IgD-negative memory B cell (primary cell): ENCODE data around the gene OSTC. TPM values are rescaled to one million over a fixed set of nuclear protein-coding genes. Genes with fewer than 3 reads are reported as not detected.
"Not testable (repeated sequence)": the region's sequence is repeated elsewhere in the genome, so short reads cannot be mapped to it uniquely, and the experiment has no call there.

Source experiments
- H3K27ac Mint-ChIP-seq, 3 donors: one replicate each; pipeline ENCODE4 v1.8.0; 2020 to 2022; ENCODE audit warnings: mild to moderate bottlenecking in 3 of 3, mixed read lengths in 3 of 3, moderate library complexity in 1 of 3
- H3K27me3 Mint-ChIP-seq: one replicate; pipeline ENCODE4 v1.8.0; 2021; ENCODE audit warnings: mixed read lengths
- H3K36me3 Mint-ChIP-seq: one replicate; pipeline ENCODE4 v1.8.0; 2020; ENCODE audit warnings: mild to moderate bottlenecking, mixed read lengths
- H3K4me1 Mint-ChIP-seq, 3 donors: one replicate each; pipeline ENCODE4 v1.8.0; 2020 to 2022; ENCODE audit warnings: mixed read lengths in 3 of 3, mild to moderate bottlenecking in 1 of 3
- H3K4me3 Mint-ChIP-seq, 4 donors: one replicate each; pipeline ENCODE4 v1.8.0; 2020 to 2022; ENCODE audit warnings: mild to moderate bottlenecking in 4 of 4, mixed read lengths in 4 of 4, moderate library complexity in 3 of 4
- H3K9me3 Mint-ChIP-seq, 3 donors: one replicate each; pipeline ENCODE4 v1.8.0; 2020 to 2021; ENCODE audit warnings: mixed read lengths in 3 of 3, mild to moderate bottlenecking in 1 of 3
- polyA plus RNA-seq: library from polyadenylated mRNA; unstranded; fragments of 300-500 nt; fragmentation: Illumina TruSeq; gene quantifications from one replicate; pipeline ENCODE4 v1.2.3, GENCODE V29; 2021

The OSTC gene
- polyA plus RNA-seq, 1 donor from 2014 or later, result 83.0 TPM

GRCh38 chr4:108685036-108685686 is 34.8 kb downstream of the OSTC start:
- peaks cover 0 to 1% (median 0%) of the 10 kb centered on the region in 3 donors for H3K9me3 Mint-ChIP-seq
- peaks cover 4% of the 10 kb centered on the region for H3K36me3 Mint-ChIP-seq
- H3K4me3 Mint-ChIP-seq, result no peak overlapping the region
- no peak overlapping the region for H3K27ac Mint-ChIP-seq
- H3K27me3 Mint-ChIP-seq, result no peaks in the 10 kb centered on the region
- no peaks in the 10 kb centered on the region for H3K4me1 Mint-ChIP-seq

GRCh38 chr4:108690738-108691137 is 40.3 kb downstream of the OSTC start:
- no peak overlapping the region for H3K27ac Mint-ChIP-seq
- no peaks in the 10 kb centered on the region for H3K36me3 Mint-ChIP-seq
- no peak overlapping the region for H3K4me3 Mint-ChIP-seq
- peaks cover 0 to 1% (median 0%) of the 10 kb centered on the region in 3 donors for H3K4me1 Mint-ChIP-seq
- no peaks in the 10 kb centered on the region for H3K27me3 Mint-ChIP-seq
- no peaks in the 10 kb centered on the region for H3K9me3 Mint-ChIP-seq

GRCh38 chr4:108693211-108693610 is 42.8 kb downstream of the OSTC start:
- H3K27me3 Mint-ChIP-seq, result no peaks in the 10 kb centered on the region
- H3K4me3 Mint-ChIP-seq, result no peak overlapping the region
- H3K27ac Mint-ChIP-seq, result no peak overlapping the region
- no peaks in the 10 kb centered on the region for H3K9me3 Mint-ChIP-seq
- peaks cover 0 to 1% (median 0%) of the 10 kb centered on the region in 3 donors for H3K4me1 Mint-ChIP-seq
- no peaks in the 10 kb centered on the region for H3K36me3 Mint-ChIP-seq

- H3K27me3 Mint-ChIP-seq, result peaks cover 2% of the 10 kb centered on the region
- H3K4me1 Mint-ChIP-seq, result peaks cover 0 to 2% (median 1%) of the 10 kb centered on the region in 3 donors
- H3K4me3 Mint-ChIP-seq, result no peak overlapping the region
- no peak overlapping the region for H3K27ac Mint-ChIP-seq
- no peaks in the 10 kb centered on the region for H3K9me3 Mint-ChIP-seq
- H3K36me3 Mint-ChIP-seq, result no peaks in the 10 kb centered on the region
These were observed 43.4 kb downstream of the OSTC start for GRCh38 chr4:108693819-108694218.

GRCh38 chr4:108694423-108694822 is 44.0 kb downstream of the OSTC start:
- Mint-ChIP-seq H3K4me3 (no peak overlapping the region), H3K4me1 (peaks cover 0 to 2% (median 1%) of the 10 kb centered on the region in 3 donors), H3K27ac (no peak overlapping the region)

GRCh38 chr4:108695062-108695461 is 44.7 kb downstream of the OSTC start:
- Mint-ChIP-seq H3K27ac (no peak overlapping the region), H3K27me3 (peaks cover 2% of the 10 kb centered on the region), H3K9me3 (no peaks in the 10 kb centered on the region), H3K4me1 (peaks cover 0 to 2% (median 1%) of the 10 kb centered on the region in 3 donors), H3K4me3 (no peak overlapping the region), H3K36me3 (no peaks in the 10 kb centered on the region)

More at GRCh38 chr4:108694423-108694822, 44.0 kb downstream of the OSTC start:
- Mint-ChIP-seq H3K27me3 (peaks cover 2% of the 10 kb centered on the region), H3K9me3 (no peaks in the 10 kb centered on the region), H3K36me3 (no peaks in the 10 kb centered on the region)

- Mint-ChIP-seq H3K27me3 (peaks cover 2% of the 10 kb centered on the region), H3K27ac (no peak overlapping the region), H3K4me1 (peaks cover 0 to 2% (median 1%) of the 10 kb centered on the region in 3 donors), H3K9me3 (no peaks in the 10 kb centered on the region), H3K36me3 (no peaks in the 10 kb centered on the region), H3K4me3 (no peak overlapping the region)
These were observed 45.8 kb downstream of the OSTC start for GRCh38 chr4:108696160-108696559.

- no peak overlapping the region for H3K27ac Mint-ChIP-seq
- H3K4me3 Mint-ChIP-seq, result no peak overlapping the region
- H3K27me3 Mint-ChIP-seq, result peaks cover 5% of the 10 kb centered on the region
- peaks cover 0 to 2% (median 0%) of the 10 kb centered on the region in 3 donors for H3K4me1 Mint-ChIP-seq
- no peaks in the 10 kb centered on the region for H3K36me3 Mint-ChIP-seq
- H3K9me3 Mint-ChIP-seq, result no peaks in the 10 kb centered on the region
These were observed 49.8 kb downstream of the OSTC start for GRCh38 chr4:108700081-108700757.

- Mint-ChIP-seq H3K27ac (no peak overlapping the region), H3K27me3 (peaks cover 5% of the 10 kb centered on the region), H3K9me3 (no peaks in the 10 kb centered on the region), H3K4me1 (peaks cover 0 to 2% (median 0%) of the 10 kb centered on the region in 3 donors), H3K36me3 (no peaks in the 10 kb centered on the region), H3K4me3 (no peak overlapping the region)
These were observed 52.6 kb downstream of the OSTC start for GRCh38 chr4:108702960-108703359.

- Mint-ChIP-seq H3K4me3 (no peak overlapping the region), H3K36me3 (no peaks in the 10 kb centered on the region), H3K27ac (no peak overlapping the region), H3K9me3 (no peaks in the 10 kb centered on the region), H3K4me1 (peaks cover 0 to 2% (median 0%) of the 10 kb centered on the region in 3 donors), H3K27me3 (peaks cover 4% of the 10 kb centered on the region)
These were observed 53.0 kb downstream of the OSTC start for GRCh38 chr4:108703370-108703769.

- Mint-ChIP-seq H3K9me3 (no peaks in the 10 kb centered on the region), H3K27me3 (peaks cover 3% of the 10 kb centered on the region), H3K4me3 (no peak overlapping the region), H3K27ac (no peak overlapping the region), H3K4me1 (no peaks in the 10 kb centered on the region), H3K36me3 (no peaks in the 10 kb centered on the region)
These were observed 53.6 kb downstream of the OSTC start for GRCh38 chr4:108703966-108704365.

GRCh38 chr4:108706289-108706688 is 55.9 kb downstream of the OSTC start:
- Mint-ChIP-seq H3K4me1 (no peaks in the 10 kb centered on the region), H3K36me3 (no peaks in the 10 kb centered on the region), H3K4me3 (no peak overlapping the region)

GRCh38 chr4:108709234-108709633 is 58.8 kb downstream of the OSTC start:
- Mint-ChIP-seq H3K4me3 (no peak overlapping the region), H3K27me3 (no peaks in the 10 kb centered on the region), H3K9me3 (peaks cover 0 to 1% (median 0%) of the 10 kb centered on the region in 3 donors), H3K27ac (no peak overlapping the region), H3K4me1 (no peaks in the 10 kb centered on the region), H3K36me3 (no peaks in the 10 kb centered on the region)

More at GRCh38 chr4:108706289-108706688, 55.9 kb downstream of the OSTC start:
- H3K27me3 Mint-ChIP-seq, result peaks cover 3% of the 10 kb centered on the region
- H3K27ac Mint-ChIP-seq, result no peak overlapping the region
- no peaks in the 10 kb centered on the region for H3K9me3 Mint-ChIP-seq

- peaks cover 0 to 1% (median 0%) of the 10 kb centered on the region in 3 donors for H3K9me3 Mint-ChIP-seq
- no peaks in the 10 kb centered on the region for H3K4me1 Mint-ChIP-seq
- no peak overlapping the region for H3K4me3 Mint-ChIP-seq
- no peaks in the 10 kb centered on the region for H3K27me3 Mint-ChIP-seq
- no peak overlapping the region for H3K27ac Mint-ChIP-seq
- no peaks in the 10 kb centered on the region for H3K36me3 Mint-ChIP-seq
These were observed 59.3 kb downstream of the OSTC start for GRCh38 chr4:108709722-108710121.

GRCh38 chr4:108710578-108710977 is 60.2 kb downstream of the OSTC start:
- not testable (repeated sequence) for H3K4me1 Mint-ChIP-seq, H3K27ac Mint-ChIP-seq, H3K9me3 Mint-ChIP-seq

GRCh38 chr4:108714880-108715279 is 64.5 kb downstream of the OSTC start:
- no peaks in the 10 kb centered on the region for H3K36me3 Mint-ChIP-seq
- H3K4me1 Mint-ChIP-seq, result no peaks in the 10 kb centered on the region
- H3K27me3 Mint-ChIP-seq, result peaks cover 5% of the 10 kb centered on the region
- peaks cover 0 to 1% (median 0%) of the 10 kb centered on the region in 3 donors for H3K9me3 Mint-ChIP-seq
- no peak overlapping the region for H3K4me3 Mint-ChIP-seq
- H3K27ac Mint-ChIP-seq, result no peak overlapping the region

More at GRCh38 chr4:108710578-108710977, 60.2 kb downstream of the OSTC start:
- H3K4me3 Mint-ChIP-seq, H3K27me3 Mint-ChIP-seq, H3K36me3 Mint-ChIP-seq: not testable (repeated sequence)
